SW 1271 (cell line): ENCODE measurements around the gene FAM168A.

Experiments used
- DNase-seq, 2 experiments: peaks; one replicate each; lab custom pipeline; 2025; lab: John Stamatoyannopoulos, UW

FAM168A gene

DNA sequence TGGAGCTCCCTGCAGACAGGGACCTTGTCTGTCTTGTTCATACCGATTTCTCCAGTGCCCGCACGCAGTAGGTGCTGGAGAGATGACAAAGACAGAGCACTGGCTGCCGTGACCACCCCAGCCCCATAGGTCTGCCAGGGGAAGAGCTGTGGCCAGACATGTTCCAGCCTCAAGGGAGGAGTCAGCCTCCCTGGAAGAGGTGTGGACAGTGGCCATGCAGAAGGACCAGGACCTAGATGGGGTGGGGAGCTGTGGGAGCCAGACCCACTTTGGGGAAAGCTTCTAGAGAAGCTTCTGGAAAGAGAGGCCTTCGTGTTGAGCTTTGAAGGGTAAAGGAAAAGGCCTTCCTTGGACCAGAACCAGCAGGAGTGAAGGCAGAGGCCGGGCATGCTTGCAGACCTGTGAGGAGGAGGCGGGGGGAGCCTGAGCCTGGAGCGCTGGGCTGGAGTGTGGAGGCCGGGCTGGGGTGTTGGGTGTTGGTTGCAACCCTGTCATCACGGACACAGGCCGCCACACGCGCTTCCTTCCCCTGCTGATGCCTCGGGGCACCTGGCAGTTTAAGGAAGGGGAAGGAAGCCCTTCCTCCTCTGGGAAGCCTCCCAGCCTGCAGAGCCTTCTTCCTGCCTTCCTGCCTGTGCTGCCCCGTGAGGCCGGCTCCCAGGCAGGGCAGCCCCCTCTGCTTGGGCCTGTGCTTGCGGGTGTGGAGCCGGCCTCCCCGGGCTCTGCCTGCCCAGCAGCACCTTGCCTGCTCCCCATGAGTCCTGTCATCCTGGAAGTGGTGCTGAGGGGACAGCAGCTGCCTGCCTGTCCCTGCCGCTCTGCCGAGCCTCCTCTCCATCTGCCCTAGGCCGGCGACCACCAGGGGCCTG lies 209.4 kb downstream of the FAM168A start:
- no peak for DNase-seq

DNA sequence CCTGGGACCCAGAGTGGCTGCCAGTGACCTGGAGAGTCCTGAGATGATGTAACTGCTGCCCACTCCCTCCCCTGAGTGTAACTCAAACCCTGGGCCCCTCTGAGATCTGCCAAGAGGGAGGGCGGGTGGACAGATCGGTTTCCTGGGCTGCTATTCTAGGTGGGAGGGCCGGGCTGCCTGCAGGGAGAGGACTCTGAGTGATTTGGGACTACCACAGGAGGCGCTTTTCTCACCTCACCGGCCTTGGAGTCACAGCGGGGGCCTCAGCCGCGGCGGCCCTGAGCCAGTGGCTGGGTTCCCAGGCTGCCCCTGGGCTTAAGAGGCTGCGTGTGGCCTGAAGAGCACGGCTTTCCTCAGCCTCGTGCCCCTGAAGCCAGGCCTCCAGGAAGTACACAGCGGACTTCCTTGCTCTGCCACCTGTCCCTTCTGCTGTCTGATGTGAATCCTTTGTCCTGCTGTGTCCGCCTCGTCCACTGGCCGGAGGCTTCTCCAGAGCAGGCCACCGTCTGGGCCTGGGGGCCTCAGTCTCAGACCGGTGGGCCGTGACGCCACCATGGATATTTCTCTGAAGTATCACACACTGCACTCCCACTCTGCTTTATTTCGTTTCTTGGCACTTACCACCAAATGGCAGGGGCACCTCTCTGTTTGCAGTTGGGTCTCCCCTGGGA lies 210.2 kb downstream of the FAM168A start:
- no peak for DNase-seq

DNA sequence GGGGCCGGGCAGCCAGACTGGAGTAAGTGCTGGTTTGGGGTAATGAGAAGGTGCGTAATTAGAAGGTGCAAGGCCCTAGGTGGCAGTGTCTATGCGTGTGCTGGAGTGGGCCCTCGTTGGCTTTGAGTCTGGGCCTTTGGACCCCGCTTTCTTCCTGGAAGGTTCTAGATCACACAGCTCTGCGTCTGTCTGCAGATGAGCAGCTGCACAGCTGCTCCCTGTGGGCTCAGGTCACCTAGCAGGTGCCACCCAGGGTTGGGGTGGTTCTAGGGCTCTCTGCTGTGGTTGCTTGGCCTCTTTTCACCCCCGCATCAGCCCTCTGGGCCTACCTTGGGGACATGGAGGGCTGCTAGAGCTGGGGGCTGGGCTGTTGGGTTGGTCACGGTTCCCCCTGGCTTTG lies 211.4 kb downstream of the FAM168A start:
- DNase-seq: no peak

DNA sequence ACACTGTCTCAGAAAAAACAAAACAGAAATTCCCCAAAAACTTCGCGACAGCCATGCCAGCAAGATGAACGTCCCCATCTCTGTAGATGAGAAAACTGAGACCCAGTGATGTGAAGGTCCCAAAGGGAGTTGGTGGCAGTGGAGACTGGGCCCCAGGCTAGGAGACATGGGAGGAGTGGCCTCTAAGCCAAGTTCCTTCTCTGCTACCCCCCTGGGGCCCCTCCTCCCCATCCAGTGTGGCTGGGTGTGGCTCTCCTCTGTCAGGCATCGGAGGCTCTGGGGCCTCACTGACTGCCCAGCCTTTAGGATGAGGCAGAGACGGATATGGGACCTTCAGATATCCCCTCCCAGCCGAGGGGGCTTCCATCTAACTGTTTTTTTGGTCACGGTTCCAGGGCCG lies 211.9 kb downstream of the FAM168A start:
- DNase-seq: no peak

DNA sequence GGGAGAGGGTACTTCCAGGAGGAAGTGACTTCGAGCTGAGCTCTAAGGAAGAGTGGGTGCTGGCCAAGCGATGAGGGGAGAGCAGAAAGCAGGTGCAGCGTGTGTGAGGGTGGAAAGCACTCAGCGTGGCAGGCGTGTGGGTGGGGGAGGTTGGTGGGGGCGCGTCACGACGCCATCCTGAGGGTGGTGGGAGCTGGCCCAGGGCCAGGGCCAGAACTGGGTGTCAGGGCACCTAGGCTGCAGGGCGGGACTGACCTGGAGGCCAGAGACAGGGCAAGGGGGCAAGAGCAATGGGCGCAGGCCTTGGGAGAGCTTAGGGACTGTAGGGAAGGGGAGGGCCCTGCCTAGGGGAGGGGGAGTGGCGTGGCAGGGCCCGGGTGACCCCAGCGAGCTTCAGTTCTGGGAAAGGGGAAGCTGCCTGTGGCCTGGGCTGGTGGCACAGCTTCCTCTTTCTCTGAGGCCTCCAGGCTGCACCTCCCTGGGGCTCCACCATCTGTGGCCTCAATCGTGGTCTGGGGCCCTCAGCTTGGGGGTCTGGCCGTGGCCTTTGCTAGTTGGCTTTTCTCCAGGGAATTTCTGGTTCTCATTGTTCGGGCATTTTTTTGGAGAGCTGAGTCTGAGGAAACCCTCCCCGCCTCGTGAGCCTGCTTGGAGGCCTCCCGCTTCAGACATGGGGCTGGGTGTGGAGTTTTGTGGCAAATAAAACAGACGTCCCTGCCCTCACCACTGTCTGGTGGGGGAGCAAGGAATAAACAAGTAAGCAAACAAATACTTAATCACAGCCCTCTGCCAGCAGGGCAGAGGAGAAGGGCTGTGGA lies 212.8 kb downstream of the FAM168A start:
- no peak for DNase-seq

DNA sequence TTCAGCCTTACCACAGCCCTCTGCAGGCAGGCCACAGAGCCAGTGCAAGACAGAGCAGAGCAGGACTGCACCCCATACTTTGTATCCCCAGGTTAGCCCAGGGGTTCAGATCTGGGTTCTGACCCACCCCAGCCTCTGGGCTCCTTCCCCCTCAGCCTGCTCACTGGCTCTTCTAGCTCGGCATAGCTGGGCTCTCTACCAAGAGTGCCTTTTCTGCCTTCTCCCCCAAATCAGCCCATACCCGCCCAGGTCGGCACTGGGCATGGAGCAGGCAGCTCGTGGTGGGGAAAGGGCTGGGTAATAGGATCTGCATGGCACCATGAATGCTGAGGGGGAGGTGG lies 213.4 kb downstream of the FAM168A start:
- no peak for DNase-seq

DNA sequence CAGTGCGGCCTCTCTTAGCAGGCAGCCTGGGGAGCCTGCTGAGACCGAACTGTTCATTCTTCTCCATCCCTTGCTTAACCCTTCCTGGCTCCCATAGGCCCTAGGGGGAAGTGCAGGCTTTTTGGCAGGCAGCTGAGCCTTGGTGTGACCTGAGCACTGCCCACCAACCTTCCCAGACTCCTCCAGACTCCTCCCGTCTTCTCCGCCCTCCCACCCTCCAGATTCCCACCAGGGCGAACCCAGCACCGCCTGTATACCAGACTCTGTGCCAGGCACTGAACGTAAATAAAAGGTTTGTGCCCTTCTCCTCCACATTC lies 213.8 kb downstream of the FAM168A start:
- no peak for DNase-seq

DNA sequence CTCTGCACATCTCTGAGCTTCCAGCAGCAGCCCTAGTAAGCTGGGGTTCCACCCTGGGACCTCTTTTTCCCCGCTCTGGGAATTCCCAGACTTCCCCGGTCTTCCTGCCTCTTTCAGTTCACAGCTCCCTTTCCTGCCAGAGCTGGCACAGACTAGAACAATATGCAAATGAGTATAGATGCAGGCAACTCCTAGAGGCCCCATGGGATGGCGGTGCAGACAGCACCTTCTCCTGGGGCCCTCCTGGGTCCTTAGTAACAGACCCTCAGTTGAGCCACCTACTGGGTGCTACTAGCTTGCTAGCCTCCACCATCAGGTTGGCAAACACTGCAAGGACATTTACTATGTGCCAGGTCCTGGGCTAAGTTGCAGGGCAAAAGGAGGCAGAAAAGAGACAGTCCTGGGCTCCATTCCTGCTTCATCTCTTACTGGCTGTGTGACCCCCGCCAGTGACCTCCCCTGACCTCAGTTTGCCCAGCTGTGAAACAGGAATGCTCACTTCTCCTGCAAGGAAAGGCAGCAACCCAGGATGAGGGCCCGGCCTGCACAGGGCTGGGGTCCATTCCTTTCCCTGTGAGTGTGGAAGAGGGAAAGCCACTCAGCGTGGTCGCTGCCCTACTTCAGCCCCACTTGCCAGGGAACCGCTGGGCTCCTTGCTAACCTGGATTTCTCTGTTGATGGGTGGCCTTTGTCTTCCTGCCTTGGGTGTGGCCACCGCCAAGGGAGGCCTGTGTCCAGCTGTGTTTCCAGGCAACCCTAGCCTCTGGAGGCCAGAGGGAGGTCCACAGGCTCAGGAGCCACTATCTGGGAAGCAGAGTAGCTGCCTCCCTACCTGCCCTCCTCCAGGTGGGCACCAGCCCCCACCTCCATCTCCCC lies 214.4 kb downstream of the FAM168A start:
- DNase-seq: no peak

DNA sequence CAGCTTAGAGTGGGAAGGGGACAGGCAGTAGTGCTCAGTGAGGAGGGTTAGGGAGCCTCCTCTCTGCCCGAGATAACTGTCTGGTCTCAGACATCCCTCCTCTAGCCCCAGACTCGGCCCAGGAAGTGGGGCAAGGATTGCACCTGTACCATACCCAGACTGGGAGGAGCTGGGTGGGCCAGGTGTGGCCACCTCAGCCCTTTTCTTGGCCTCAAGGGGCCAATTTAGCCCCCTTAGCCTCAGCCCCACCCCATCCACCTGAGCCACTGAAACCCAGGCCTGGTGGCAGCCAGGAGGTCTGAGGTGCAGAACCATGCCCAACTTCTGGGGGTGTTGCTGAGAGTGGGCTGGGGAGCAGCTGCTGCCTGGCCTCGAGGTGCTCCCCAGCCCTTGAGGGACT lies 215.2 kb downstream of the FAM168A start:
- DNase-seq: no peak

DNA sequence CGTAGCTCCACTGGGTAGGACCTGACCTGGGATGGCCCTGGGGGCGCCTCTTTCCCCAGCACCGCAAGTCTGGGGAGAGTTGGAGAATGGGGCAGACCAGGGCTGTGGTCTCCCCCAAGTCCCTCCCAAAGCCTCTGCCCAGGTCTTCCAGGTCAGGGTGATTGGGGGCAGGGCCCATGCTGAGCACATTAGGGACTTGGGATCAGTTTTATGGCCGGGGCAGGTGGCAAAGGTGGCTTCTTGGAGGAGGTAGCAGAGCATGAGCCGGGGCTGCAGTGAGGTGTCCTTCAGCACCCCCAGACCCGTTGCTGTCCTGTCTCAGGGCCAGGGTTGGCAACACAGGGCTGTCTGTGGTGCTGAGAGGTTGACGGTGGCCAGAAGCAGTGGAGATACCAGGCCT lies 215.7 kb downstream of the FAM168A start:
- DNase-seq: no peak

DNA sequence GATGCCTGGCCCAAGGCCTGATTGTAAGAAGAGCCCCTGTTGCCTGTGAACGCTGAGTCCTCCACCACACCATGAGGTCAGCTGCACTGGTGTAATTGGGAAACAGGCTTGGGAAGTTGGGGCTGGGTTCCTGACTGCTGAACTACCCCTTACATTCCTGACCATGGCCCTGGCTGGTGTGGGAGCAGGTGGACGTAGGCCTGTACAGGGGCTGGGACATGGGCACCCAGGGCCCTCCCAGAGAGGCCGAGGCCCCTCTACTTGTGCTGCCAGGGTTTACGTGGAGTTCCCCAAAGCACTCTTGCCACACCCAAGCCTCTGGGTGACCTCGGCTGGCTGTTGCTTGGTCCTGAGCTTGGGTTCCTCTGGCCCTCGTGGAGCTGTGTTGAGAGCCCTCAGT lies 216.3 kb downstream of the FAM168A start:
- DNase-seq: no peak

DNA sequence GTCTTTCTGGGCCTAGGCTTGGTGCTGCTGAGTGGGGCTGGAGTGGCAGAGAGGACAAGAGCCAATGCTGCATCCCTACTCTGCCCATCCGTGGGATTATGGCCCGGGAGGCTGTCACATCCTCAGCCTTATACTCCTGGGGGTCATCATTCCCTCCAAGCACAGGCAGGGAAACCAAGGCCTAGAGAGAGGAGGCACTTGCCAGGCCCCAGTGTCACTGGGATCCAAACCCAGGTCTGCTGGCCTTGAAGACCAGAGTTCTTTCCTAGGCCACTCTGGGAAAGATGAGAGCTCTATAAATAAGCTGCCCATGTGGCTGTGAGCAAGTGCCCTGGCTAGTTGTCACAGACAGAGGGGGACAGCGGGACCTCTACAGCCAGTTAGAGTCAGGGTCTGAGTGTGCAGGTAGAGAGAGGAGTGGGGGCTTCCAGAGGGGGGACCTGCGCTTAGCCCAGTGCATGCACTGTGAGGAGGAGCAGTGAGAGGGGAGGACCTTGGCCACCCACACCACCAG lies 217.0 kb downstream of the FAM168A start:
- DNase-seq: no peak

DNA sequence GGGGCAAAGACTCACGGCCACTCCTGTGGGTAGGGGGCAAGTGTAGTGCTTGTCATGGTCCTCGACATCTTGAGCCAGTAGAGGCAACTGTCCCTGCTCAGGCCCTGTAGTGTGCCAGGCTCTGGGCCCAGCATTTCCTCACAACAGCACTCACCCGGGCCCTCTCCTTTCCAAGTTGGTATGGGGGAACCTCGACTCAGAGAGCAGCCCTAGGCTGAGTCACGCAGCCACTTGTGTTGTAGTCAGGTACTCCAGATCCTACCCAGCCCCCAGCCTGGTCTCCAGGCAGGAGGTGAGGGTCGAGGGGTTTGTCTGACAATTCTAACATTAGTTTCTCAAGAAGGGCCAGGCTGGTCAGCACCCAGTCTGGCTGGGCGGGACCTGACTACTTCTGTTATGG lies 217.6 kb downstream of the FAM168A start:
- no peak for DNase-seq

DNA sequence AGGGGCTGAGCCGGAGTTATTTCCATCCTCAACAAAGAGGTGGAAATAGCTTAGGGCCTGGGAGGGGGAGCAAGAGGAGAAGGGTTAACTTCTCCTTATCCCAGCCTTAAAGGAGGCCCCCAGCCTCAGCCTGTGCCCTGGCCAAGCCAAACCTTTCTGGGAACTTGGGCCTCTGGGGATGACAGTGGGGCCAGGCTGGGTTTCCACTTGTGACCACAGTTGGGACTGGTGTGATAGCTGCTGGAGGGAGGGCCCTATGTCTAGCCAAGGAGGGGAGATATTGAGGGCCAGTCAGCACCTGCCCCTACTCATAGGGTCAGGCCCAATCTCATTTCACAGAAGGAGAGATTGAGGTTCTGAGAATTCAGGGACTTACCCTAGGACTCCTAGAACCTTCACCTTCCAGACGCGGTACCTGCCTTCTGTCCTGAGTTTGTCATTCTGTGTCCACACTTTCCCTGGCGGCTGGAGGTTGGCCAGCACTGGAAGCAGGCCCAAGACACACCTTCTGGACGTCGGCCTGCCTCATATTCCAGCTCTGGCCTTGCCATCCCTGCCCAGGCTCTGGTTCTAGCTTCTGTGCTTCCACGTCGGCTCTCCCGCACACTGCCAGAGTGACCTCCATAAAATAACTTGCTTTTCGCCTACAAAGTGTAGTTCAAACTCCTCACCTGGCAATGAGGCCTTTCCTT lies 218.6 kb downstream of the FAM168A start:
- DNase-seq: no peak

DNA sequence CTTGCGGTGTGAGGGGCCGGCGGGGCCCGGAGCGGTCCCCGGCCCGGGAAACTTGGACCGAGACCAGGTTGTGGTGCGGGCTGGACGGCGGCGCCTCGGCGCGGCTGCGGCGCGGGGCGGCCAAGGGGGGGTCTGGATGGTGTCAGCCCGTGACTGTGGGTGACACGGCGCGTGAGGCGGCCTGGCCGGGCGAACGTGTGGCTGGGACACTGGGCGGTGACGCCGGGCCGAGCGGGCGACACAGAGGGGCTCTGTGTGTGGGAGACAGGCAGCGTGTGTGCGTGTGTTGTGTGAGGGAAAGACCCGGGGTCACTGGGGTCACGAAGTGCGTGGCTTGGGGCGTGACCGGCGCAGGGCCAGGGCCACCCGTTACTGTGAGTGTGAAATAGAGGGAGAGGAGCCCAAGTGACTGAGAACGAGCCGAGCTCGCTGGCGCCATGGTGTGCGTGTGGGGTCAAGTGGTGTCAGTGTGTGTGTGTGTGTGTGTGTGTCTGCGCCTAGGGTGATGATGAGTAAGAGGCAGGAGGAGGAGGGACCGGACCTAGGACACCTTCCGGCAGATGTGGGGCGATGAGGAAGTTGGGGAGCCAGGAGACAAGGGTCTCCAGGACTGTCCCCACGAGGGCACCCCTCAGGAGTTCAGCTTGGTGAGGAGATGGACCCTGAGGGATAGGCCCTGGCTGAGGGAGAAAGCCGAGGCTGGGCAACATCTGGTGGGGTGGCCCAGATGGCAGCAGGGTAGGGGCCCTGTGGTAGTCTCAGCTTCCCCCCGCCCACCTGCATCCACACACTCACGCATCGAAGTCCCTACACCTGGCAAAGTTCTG lies 220.9 kb downstream of the FAM168A start:
- peak; percentile 53 to 72 for DNase-seq

DNA sequence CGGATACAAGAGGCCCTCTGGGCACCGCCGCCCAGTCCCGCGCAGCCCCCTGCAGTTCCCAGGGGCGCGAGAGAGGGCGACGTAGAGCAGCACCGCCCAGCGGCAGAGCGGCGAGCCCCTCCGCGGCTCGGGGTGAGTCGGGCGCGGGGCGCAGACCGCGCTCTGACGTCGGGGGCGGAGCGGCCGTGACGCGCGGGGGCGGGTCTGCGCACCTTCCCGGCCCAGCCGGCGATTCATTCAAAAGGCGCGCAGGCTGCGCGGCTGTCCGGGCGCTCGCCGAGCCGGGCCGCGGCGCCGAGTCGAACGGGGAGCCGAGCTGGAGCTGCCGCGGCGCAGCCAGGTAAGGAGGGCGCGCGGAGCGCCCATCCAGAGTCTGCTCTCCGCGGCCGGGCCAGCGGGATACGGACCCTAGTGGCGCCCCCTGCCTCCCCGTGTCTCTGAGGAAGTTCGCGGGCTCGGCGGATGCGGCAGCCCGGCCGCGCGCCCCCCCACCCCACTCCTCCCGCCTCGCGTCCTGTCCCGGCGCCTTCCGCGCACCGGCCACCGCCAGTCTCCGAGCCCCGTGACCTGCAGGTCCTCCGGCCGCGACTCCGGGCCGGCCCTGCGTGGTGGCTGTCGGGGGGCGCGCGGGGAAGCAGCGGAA lies 221.6 kb downstream of the FAM168A start, which contains the start of gene RELT:
Gene RELT, plus strand, starts transcription at position 240 of the 643 bp plus-strand sequence. CDS start 12,738 bp downstream, outside the sequence.
- DNase-seq: peak; percentile 60 to 87

DNA sequence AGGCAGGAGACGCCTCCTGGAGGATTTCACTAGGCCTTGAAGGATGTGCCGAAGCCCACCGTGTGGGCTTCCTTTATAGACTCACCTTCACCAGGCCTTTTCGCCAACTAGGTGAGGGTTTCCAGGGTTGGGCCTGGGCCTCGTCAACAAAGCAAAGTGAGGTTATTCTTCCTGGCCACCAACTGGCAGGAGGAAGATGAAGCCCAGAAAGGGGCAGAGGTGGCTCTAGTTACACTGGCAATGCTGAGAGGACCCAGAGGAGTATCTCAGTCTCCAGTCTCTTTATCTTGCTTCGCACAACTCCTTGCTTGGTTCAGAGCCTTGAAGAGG lies 222.1 kb downstream of the FAM168A start:
- no peak for DNase-seq

DNA sequence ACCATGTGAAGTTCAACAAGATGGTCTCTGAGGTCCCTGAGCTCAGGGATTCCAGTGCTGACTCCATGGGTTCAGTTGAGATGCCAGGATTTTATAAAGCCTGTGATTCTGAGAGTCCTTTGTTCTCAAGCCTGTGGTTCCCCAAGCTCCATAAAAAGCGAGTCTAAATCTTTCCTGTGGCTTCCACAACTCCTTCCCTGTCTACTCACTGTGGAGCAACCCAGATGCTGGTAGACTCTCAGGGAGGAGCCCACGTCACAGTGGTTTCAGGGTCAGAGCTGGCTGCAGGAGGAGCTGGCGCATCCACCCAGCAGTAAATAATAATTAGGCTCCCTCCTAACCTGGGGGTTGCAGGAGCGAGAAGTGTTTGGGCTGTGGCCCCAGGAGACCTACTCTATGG lies 223.8 kb downstream of the FAM168A start:
- no peak for DNase-seq

DNA sequence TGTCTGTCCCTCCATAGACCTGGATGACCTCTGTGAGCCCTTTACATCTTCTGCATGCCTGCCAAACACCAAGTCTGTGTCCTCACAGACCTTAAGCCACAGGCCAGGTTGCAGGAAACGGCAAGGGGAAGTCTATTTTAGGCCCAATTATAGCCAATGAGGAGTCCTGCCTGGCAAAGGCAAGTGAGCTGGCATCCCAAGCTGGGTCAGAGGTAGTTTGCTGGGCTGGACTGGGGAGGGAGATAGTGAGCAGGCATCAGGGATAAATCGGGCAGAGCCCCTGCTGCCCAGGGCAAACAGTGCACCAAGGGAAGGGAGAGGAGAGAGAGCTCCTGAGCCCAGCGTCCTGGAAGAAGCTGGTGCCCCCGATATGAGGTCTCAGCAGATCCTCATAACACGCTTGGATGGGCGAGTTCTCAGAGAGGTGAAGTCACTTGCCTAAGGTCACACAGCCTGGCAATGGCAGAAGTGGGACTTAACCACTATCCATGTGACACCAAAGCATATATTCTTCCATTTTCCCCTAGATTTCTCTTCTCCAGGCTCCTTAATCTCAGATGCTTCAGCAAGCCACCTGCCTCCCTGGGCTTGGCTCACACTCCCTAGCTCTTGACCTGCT lies 225.4 kb downstream of the FAM168A start:
- peak in 1 of 2 experiments; percentile 30 for DNase-seq
